H1 (cell line): ENCODE data around the gene RCAN3. TPM values are rescaled to one million over a fixed set of nuclear protein-coding genes. Genes with fewer than 3 reads are reported as not detected.
A peak's percentile ranks its signal among the peaks of the same experiment; 100 is the strongest.

Experiments
- CTCF ChIA-PET: fragments of 300-600 bp; sonication (Branson Sonifier 250); formaldehyde crosslinking; loops from one replicate; lab custom pipeline; 2021; ENCODE audit not compliant: partially characterized antibody; lab: Charles Lee
- POLR2A ChIA-PET: fragments of 300-600 bp; sonication (Branson Sonifier 250); formaldehyde crosslinking; loops from one replicate; lab custom pipeline; 2021; ENCODE audit warnings: inconsistent platforms; ENCODE audit not compliant: partially characterized antibody; lab: Charles Lee
- DNase-seq, 2 experiments: peaks; one replicate each; pipeline versions ENCODE4 v3.0.0 to v3.0.0-alpha.2; 2010 to 2022; ENCODE audit warnings: low spot score in 2 of 2, low read depth in 1 of 2, mixed read lengths in 1 of 2
- FAIRE-seq: peaks from 2 replicates; lab custom pipeline; 2011; peaks lifted over from hg19 to GRCh38; lab: Jason Lieb, UNC
- H2AFZ ChIP-seq: 2 replicates; pipeline ENCODE4 v1.8.1; 2012; ENCODE audit warnings: low read length, inconsistent platforms
- H2AK5ac ChIP-seq: 2 replicates; pipeline ENCODE4 v1.6.1; 2013; ENCODE audit warnings: low read depth, low read length
- H2BK120ac ChIP-seq: replicated peaks from 2 replicates; pipeline ENCODE3; 2013; ENCODE audit warnings: low read depth, low read length, inconsistent platforms
- H2BK12ac ChIP-seq: 2 replicates; pipeline ENCODE4 v1.6.1; 2013; ENCODE audit warnings: low read depth, low read length
- H2BK15ac ChIP-seq: 2 replicates; pipeline ENCODE4 v1.6.1; 2013; ENCODE audit warnings: low read length
- H2BK20ac ChIP-seq: 2 replicates; pipeline ENCODE4 v1.6.1; 2013; ENCODE audit warnings: low read length
- H2BK5ac ChIP-seq: 2 replicates; pipeline ENCODE4 v1.6.1; 2013; ENCODE audit warnings: low read depth, low read length
- H3K14ac ChIP-seq: 2 replicates; pipeline ENCODE4 v1.6.1; 2013; ENCODE audit warnings: inconsistent platforms; ENCODE audit not compliant: insufficient read length
- H3K18ac ChIP-seq: 2 replicates; pipeline ENCODE4 v1.6.1; 2013; ENCODE audit warnings: low read length; ENCODE audit errors: extremely low read depth
- H3K23ac ChIP-seq: 2 replicates; pipeline ENCODE4 v1.6.1; 2013; ENCODE audit warnings: inconsistent platforms; ENCODE audit not compliant: insufficient read length
- H3K23me2 ChIP-seq: 2 replicates; pipeline ENCODE4 v1.6.1; 2013; ENCODE audit warnings: low read depth, low read length
- H3K27ac ChIP-seq: 2 replicates; pipeline ENCODE4 v1.6.1; 2011; ENCODE audit warnings: low read depth, low read length, inconsistent platforms
- H3K27me3 ChIP-seq, 4 experiments: replicated peaks in 1 of 4; 1 replicate in 1 of 4; 2 replicates in 3 of 4; pipeline versions ENCODE4 v1.6.1 to v1.8.1; 2011 to 2013; ENCODE audit warnings: low read length in 3 of 4, mild to moderate bottlenecking in 3 of 4, inconsistent platforms in 2 of 4, mixed read lengths in 2 of 4, moderate library complexity in 1 of 4; ENCODE audit not compliant: control insufficient read depth in 3 of 4, insufficient read depth in 3 of 4; ENCODE audit errors: extremely low read depth in 1 of 4
- H3K36me3 ChIP-seq, 4 experiments: 2 replicates each; pipeline versions ENCODE4 v1.6.1 to v1.8.1; 2011 to 2013; ENCODE audit warnings: mild to moderate bottlenecking in 4 of 4, low read length in 3 of 4, moderate library complexity in 2 of 4, control low read depth in 1 of 4, inconsistent platforms in 1 of 4; ENCODE audit not compliant: insufficient read depth in 4 of 4, control insufficient read depth in 2 of 4
- H3K4ac ChIP-seq: replicated peaks from 2 replicates; pipeline ENCODE3; 2013; ENCODE audit warnings: low read length, low read depth, mixed read lengths, inconsistent platforms; ENCODE audit not compliant: insufficient read length
- H3K4me1 ChIP-seq, 4 experiments: replicated peaks in 1 of 4; 1 replicate in 1 of 4; 2 replicates in 3 of 4; pipeline versions ENCODE4 v1.6.1 to v1.8.1; 2011 to 2013; ENCODE audit warnings: low read length in 3 of 4, inconsistent platforms in 2 of 4, mixed read lengths in 1 of 4; ENCODE audit not compliant: insufficient read depth in 4 of 4, control insufficient read depth in 3 of 4
- H3K4me2 ChIP-seq, 2 experiments: 2 replicates each; pipeline versions ENCODE4 v1.6.1 to v1.8.1; 2011 to 2013; ENCODE audit warnings: low read depth in 2 of 2, low read length in 2 of 2, control low read depth in 1 of 2, inconsistent platforms in 1 of 2, mild to moderate bottlenecking in 1 of 2; ENCODE audit not compliant: insufficient read depth in 1 of 2
- H3K4me3 ChIP-seq, 4 experiments: fragments of 200-600, 300-600 bp in 1 of 4; sonication (generic), shearing (Covaris generic), sonication (Bioruptor Twin) in 1 of 4; 2 replicates each; pipeline versions ENCODE4 v1.5.1 to v1.8.1; 2011 to 2016; ENCODE audit warnings: low read length in 4 of 4, low read depth in 3 of 4, control low read depth in 2 of 4, inconsistent platforms in 2 of 4, mild to moderate bottlenecking in 2 of 4, mixed read lengths in 1 of 4, moderate library complexity in 1 of 4; ENCODE audit not compliant: insufficient read depth in 2 of 4; ENCODE audit errors: extremely low read depth in 1 of 4
- H3K56ac ChIP-seq: replicated peaks from 2 replicates; pipeline ENCODE3; 2013; ENCODE audit warnings: low read depth, mild to moderate bottlenecking, mixed read lengths, low read length, inconsistent platforms; ENCODE audit not compliant: insufficient read length
- H3K79me1 ChIP-seq: 2 replicates; pipeline ENCODE4 v1.6.1; 2013; ENCODE audit warnings: low read depth, low read length, control low read depth
- H3K79me2 ChIP-seq, 2 experiments: 2 replicates each; pipeline versions ENCODE4 v1.6.1 to v1.8.1; 2012 to 2013; ENCODE audit warnings: low read length in 2 of 2, mild to moderate bottlenecking in 2 of 2, inconsistent platforms in 1 of 2; ENCODE audit not compliant: insufficient read depth in 2 of 2, control insufficient read depth in 1 of 2
- H3K9ac ChIP-seq, 4 experiments: replicated peaks in 1 of 4; 1 replicate in 1 of 4; 2 replicates in 3 of 4; pipeline versions ENCODE4 v1.6.1 to v1.8.1; 2011 to 2013; ENCODE audit warnings: low read depth in 3 of 4, low read length in 3 of 4, control low read depth in 2 of 4, mild to moderate bottlenecking in 2 of 4, moderate library complexity in 2 of 4, inconsistent platforms in 1 of 4; ENCODE audit errors: extremely low read depth in 1 of 4
- H3K9me3 ChIP-seq, 2 experiments: 2 replicates each; pipeline versions ENCODE4 v1.6.1 to v1.8.1; 2012 to 2013; ENCODE audit warnings: mild to moderate bottlenecking in 2 of 2, moderate library complexity in 2 of 2, control low read depth in 1 of 2, inconsistent platforms in 1 of 2, low read depth in 1 of 2, low read length in 1 of 2, mixed read lengths in 1 of 2; ENCODE audit not compliant: insufficient read depth in 2 of 2
- H4K20me1 ChIP-seq, 2 experiments: replicated peaks in 1 of 2; 2 replicates each; pipeline versions ENCODE3 to v1.8.1; 2011 to 2013; ENCODE audit warnings: inconsistent platforms in 2 of 2, low read length in 2 of 2, mild to moderate bottlenecking in 1 of 2; ENCODE audit not compliant: insufficient read depth in 2 of 2, control insufficient read depth in 1 of 2
- H4K5ac ChIP-seq: 2 replicates; pipeline ENCODE4 v1.6.1; 2013; ENCODE audit warnings: low read length, low read depth, mixed read lengths, inconsistent platforms; ENCODE audit not compliant: insufficient read length
- H4K8ac ChIP-seq: 2 replicates; pipeline ENCODE4 v1.8.0; 2013; ENCODE audit warnings: mild to moderate bottlenecking, moderate library complexity, low read length, inconsistent platforms; ENCODE audit not compliant: insufficient read depth; ENCODE audit errors: extremely low read depth
- H4K91ac ChIP-seq: replicated peaks from 2 replicates; pipeline ENCODE3; 2013; ENCODE audit warnings: low read length, mixed read lengths, inconsistent platforms; ENCODE audit not compliant: insufficient read length
- ATF3 ChIP-seq: IDR thresholded peaks from 2 replicates; pipeline ENCODE4 v1.6.1; 2011; ENCODE audit warnings: low read depth, mild to moderate bottlenecking, low read length; ENCODE audit not compliant: insufficient read depth
- EGR1 ChIP-seq: IDR thresholded peaks from 2 replicates; pipeline ENCODE4 v1.6.1; 2011; ENCODE audit warnings: low read depth, low read length, borderline replicate concordance
- SRF ChIP-seq: IDR thresholded peaks from 2 replicates; pipeline ENCODE4 v1.6.1; 2011; ENCODE audit warnings: mild to moderate bottlenecking, low read depth, low read length, moderate library complexity
- WGBS, 2 experiments: shearing (Covaris generic) in 1 of 2; methylation state at CpG; one replicate each; pipeline versions ENCODE4 v1.1.6 to v1.1.7; 2013 to 2015; ENCODE audit warnings: low lambda C conversion rate in 2 of 2, mixed read lengths in 2 of 2, inconsistent platforms in 1 of 2, low coverage in 1 of 2, missing lambda C conversion rate in 1 of 2; ENCODE audit not compliant: insufficient replicate concordance in 2 of 2, insufficient coverage in 1 of 2, insufficient read length in 1 of 2; ENCODE audit errors: extremely low coverage in 1 of 2, missing lambda C conversion rate in 1 of 2; 5-methylcytosine and 5-hydroxymethylcytosine counted together
- polyA plus RNA-seq, 7 experiments: library from polyadenylated mRNA; depleted of rRNA in 3 of 7; stranded (reverse) in 5 of 7; unstranded in 2 of 7; fragments of >200 nt in 5 of 7; fragments of 200-250 nt in 2 of 7; gene quantifications; 1 replicate in 5 of 7; 2 replicates in 1 of 7; 4 replicates in 1 of 7; pipeline versions ENCODE4 v1.2.1 to v1.2.3, GENCODE V29; 2011 to 2013; ENCODE audit warnings: missing spikeins in 2 of 7, mixed read lengths in 2 of 7
- total RNA-seq: library from RNA; stranded (reverse); fragmentation: NEBNext Ultra II Directional; extraction: Animal tissue kit (Norgen Biotek cat#: 25700); gene quantifications from 2 replicates; pipeline ENCODE4 v1.2.1, GENCODE V29; 2021

Gene RCAN3
- total and polyA plus RNA-seq, 2 of the 8 experiments (the other 6 are each of a cell fraction or from before 2014, with no cell fraction given), result 5.6 to 16.6 TPM

- Histone ChIP-seq H4K20me1 (no peaks in the 10 kb centered on the region), H3K9me3 (peaks cover 0 to 3% of the 10 kb centered on the region in 2 experiments; a peak in 1 of 4 replicates), H3K27ac (no peak overlapping the region), H2AK5ac (0 out of 2 replicates have a peak overlapping the region, but pooled peaks have one; percentile 72), H3K4ac (no peak overlapping the region), H3K36me3 (no peaks in the 10 kb centered on the region), H3K4me1 (peaks cover 10 to 22% (median 14%) of the 10 kb centered on the region in 4 experiments; a peak in 6 of 7 replicates), H3K27me3 (no peaks in the 10 kb centered on the region)
- POLR2A ChIA-PET, result no interaction called here
- no peak for TF ChIP-seq EGR1
- TF ChIP-seq SRF, result no peak
- no peak for TF ChIP-seq ATF3
- TF ChIP-seq, all 59 proteins: peak for 0
- WGBS, 2 experiments, result 91% methylated on average over 11 of the region's 11 CpGs; no CpG with 5 or more reads in 1 of the 2 experiments
- no peak overlapping the region for H2BK12ac ChIP-seq
- no peak overlapping the region for H4K8ac ChIP-seq
- FAIRE-seq, result no peak
- H3K18ac ChIP-seq, result no peak overlapping the region
- H3K23ac ChIP-seq, result no peak overlapping the region
- H3K56ac ChIP-seq, result no peak overlapping the region
- H2BK120ac ChIP-seq, result no peak overlapping the region
- no peak for DNase-seq
- CTCF ChIA-PET, result no interaction called here
- H3K9ac ChIP-seq, result no peak overlapping the region
- H2BK20ac ChIP-seq, result no peak overlapping the region
- no peaks in the 10 kb centered on the region for H3K79me1 ChIP-seq
- no peak overlapping the region for H3K4me2 ChIP-seq
- 0 out of 2 replicates have a peak, but pooled peaks cover 3% of the 10 kb centered on the region for H3K23me2 ChIP-seq
- H2BK5ac ChIP-seq, result no peak overlapping the region
- no peak overlapping the region for H4K91ac ChIP-seq
- no peak overlapping the region for H4K5ac ChIP-seq
- H3K4me3 ChIP-seq, result no peak overlapping the region
- no peak overlapping the region for H3K14ac ChIP-seq
- no peaks in the 10 kb centered on the region for H3K79me2 ChIP-seq
- no peak overlapping the region for H2AFZ ChIP-seq
- H2BK15ac ChIP-seq, result no peak overlapping the region
Measured at GRCh38 chr1:24468685-24469316, 33.8 kb upstream of the RCAN3 start.
